NCI-H1092 treated with DMSO at 0.1 percent for 48 hours (cell line): ENCODE results near the gene FAM234B.

Experiments
- DNase-seq: peaks from one replicate; lab custom pipeline; 2025; lab: John Stamatoyannopoulos, UW

Gene FAM234B

GRCh38 chr12:13044002-13044905, at the start of gene FAM234B:
FAM234B (plus strand) TSS chr12:13044381; CDS start chr12:13044404, 23 bp downstream.
- peak; percentile 75 for DNase-seq

GRCh38 chr12:12995088-12995487, 49.1 kb upstream of the FAM234B start:
- DNase-seq = no peak

- DNase-seq = no peak
Observed at GRCh38 chr12:12996209-12996608, 48.0 kb upstream of the FAM234B start.

DNA sequence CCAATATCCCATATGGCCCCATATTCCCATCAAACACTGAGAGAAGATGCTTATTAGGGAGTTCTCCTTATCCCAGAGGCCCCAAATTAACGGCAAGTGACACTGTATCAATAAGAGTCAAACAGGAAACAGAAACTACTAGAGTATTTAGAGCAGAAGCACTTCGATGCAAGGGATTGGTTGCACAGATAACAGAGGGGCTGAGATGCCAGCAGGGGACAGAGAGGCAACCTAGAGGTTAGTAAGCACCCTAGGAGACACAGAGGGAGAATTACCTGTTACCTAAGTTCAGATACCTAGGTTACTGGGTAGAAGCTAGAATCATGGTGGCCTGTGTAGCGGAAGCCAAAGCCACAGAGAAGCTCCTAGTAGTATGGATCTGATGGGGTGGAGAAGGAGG, 47.0 kb upstream of the FAM234B start:
- DNase-seq = no peak

- DNase-seq = no peak
Observed at GRCh38 chr12:12997734-12998133, 46.4 kb upstream of the FAM234B start.

GRCh38 chr12:12998248-12998647, 45.9 kb upstream of the FAM234B start:
- DNase-seq = no peak

DNA sequence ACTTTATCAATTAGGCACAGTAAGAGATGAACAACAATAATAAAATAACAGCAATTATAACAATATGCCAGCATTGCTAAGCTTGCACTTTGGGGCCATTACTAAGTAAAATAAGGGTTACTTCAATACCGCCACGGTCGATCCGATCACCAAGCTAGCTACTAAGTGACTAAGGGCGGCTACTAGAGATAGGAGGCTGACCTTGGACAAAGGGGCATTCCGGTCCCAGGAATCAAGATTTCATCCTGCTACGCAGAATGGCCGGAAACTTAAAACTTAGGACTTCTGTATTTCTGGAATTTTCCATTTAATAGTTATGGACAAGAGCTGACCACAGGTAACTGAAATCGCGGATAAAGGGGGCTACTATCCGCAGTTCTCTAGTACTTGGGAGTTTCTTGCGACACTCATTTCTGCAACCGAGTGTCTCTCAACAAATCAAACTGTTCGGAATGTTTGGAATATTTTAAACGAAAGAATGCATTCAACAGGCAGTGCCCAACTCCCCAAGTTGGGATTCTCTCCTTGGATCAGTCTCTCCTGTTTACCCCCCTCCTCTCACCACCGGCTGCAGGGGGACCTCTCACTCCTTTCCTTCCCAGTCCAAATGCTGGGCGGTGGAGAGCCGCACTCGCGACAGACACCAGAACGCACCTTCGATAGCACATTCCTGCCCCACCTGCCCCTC, 44.8 kb upstream of the FAM234B start:
- peak; percentile 50 for DNase-seq

DNA sequence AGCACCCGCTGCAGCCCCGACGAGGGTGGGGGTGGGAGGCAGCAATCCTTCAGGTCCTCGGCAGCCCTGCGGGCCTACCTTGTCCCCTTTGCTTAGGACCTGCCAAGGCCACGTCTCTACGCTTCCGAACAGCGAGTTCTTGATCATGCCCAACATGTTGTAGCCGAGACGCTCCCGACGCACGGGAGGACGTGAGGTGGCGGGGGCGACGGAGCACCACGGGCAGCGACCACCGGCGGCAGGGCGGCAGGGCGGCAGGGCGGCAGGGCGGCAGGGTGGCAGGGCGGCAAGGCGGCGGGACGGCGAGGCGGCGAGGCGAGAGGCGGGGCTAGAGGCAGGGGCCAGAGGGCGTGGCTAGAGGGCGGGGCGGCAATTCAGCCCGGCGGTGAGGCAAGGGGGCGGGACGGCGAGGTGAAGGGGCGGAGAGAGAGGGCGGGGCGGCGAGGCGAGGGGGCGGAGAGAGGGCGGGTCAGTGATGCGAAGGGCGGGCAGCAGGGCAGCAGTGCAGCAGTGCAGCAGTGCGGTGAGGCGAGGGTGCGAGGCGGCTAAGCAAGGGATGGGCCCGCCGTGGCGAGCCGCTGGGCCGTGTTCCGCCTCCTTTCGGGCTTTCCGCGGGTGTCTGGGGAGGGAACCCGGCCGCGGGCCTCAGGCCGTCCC, 44.1 kb upstream of the FAM234B start, which contains the start of gene HEBP1:
HEBP1 (minus strand) TSS at position 307 of the 657 bp plus-strand sequence; CDS start at position 156, 151 bp downstream.
- peak; percentile 88 for DNase-seq

GRCh38 chr12:13000616-13000924, 43.6 kb upstream of the FAM234B start:
- peak; percentile 87 for DNase-seq

GRCh38 chr12:13000925-13001774, 43.0 kb upstream of the FAM234B start:
- DNase-seq = peak; percentile 50

DNA sequence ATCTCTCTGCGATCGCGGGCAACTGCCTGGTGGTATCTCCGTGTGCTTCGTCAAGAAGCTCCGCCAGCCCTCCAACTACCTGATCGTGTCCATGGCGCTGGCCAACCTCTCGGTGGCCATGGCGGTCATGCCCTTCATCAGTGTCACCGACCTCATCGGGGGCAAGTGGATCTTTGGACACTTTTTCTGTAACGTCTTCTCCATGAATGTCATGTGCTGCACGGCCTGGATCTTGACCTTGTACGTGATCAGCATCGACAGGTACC, 42.5 kb upstream of the FAM234B start:
- DNase-seq = no peak

- DNase-seq = no peak
Observed at GRCh38 chr12:13002301-13003097, 41.7 kb upstream of the FAM234B start.

- no peak for DNase-seq
Observed at GRCh38 chr12:13004361-13004760, 39.8 kb upstream of the FAM234B start.

DNA sequence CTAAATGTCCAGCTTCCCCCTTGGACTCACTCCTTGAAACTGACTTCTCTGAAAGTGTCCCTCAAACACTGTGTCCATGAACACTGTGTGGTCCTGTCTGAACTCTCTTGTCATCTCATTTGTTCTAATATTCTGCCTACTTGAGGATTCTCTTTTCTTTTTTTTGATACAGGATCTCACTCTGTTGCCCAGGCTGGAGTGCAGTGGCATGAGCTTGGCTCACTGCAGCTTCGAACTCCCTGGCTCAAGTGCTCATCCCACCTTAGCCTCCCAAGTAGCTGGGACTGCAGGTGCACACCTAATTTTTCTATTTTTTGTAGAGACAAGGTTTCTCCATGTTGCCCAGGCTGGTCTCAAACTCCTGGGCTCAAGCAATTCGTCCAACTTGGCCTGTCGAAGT, 39.2 kb upstream of the FAM234B start:
- no peak for DNase-seq

GRCh38 chr12:13005649-13006048, 38.5 kb upstream of the FAM234B start:
- no peak for DNase-seq

DNA sequence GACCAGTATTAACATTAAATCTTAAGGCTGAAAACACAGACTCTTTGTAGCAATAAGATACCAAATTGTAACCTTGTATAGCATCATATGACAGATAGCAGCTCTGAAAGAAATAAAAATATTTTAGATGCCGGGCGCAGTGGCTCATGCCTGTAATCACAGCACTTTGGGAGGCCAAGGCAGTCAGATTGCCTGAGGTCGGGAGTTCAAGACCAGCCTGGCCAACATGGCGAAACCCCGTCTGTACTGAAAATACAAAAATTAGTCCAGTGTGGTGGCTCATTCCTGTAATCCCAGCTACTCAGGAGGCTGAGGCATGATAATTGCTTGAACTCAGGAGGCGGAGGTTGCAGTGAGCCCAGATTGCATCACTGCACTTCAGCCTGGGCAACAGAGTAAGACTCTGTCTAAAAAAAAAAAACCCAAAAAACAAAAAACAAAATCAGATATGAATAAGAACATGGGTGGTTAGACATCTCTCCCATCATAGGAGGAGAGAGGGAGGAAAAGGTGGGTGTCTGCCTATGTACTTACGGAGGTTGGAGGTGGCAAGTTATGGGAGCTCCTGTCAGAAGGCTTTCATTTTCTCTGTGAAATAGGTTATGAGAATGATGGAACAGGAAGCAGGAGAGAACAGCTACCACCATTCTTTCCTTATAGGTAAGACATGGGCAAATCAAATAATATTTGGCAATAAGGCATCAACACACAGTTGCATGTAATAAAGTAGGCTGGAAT, 36.5 kb upstream of the FAM234B start:
- no peak for DNase-seq

GRCh38 chr12:13008741-13009380, 35.3 kb upstream of the FAM234B start:
- no peak for DNase-seq

DNA sequence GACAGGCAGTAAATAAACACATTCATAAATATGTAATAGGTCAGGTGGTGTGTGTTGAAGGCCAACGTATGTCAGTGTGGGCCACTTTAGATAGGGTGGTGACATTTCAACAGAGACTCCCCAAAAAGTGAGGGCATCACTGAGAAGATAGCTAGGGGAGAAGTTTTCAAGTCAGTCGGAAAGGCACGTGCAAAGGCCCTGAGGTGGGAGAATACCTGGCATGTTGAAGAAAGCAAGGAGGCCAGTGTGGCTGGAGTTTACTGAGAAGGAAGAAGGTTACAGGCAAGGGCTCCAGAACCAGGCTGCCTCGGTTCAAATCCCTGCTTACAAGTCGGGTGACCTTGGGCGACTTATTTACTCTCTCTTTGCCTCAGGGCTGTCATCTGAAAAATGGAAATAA, 33.1 kb upstream of the FAM234B start:
- DNase-seq = no peak

DNA sequence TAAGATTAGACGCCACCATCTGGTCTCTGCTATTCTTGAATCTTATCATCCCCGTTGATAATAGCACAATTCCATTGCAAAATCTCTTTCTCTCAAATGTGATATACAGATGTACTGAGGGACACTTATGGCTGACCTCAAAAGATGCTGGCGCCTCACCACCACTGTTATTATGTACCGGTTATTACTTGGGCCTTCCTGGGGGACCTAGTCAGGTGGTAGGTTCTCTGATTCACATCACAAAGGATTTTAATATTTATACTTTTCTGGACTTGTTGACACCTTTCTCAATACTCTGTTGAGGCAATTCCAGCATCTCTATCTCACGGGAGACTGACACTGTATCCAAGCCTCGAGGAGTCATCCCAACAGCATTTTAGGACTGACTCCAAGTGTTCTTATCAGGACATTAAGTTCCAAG, 21.3 kb upstream of the FAM234B start:
- no peak for DNase-seq
